Measurements from ENCODE around the gene PLA1A. TPM values are rescaled to one million over a fixed set of nuclear protein-coding genes. Genes with fewer than 3 reads are reported as not detected.

PLA1A gene
- total and polyA plus RNA-seq, 2 donors (not counting 1 experiment from before 2014, with no cell fraction given) = 0.27 to 0.28 TPM

DNA sequence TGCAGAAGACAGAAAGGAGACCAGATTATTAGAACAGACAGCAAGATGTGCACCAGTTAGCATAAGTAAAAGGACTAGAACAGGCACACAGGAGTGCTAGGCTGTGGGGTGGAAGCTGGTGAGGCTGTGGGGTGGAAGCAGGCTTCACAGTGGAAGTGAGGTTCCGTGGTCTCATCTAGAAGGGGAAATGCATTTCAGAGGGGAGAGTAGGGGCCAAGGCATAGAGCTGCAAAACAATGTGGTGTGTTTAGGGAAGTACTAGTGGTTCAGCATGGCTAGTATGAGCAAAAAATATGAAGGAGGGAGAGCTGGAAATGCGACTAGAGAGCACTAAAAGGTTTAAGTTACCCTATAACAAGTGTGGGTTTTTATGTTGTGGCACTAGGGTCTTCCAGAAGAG, 56.2 kb downstream of the PLA1A start:
- no peak for TF ChIP-seq EZH2 (IDR thresholded peaks at IDR 0.05; ENCODE audit: borderline replicate concordance, insufficient read depth, low read depth, low read length, poor library complexity, severe bottlenecking)
- TF ChIP-seq, protein P1, sequence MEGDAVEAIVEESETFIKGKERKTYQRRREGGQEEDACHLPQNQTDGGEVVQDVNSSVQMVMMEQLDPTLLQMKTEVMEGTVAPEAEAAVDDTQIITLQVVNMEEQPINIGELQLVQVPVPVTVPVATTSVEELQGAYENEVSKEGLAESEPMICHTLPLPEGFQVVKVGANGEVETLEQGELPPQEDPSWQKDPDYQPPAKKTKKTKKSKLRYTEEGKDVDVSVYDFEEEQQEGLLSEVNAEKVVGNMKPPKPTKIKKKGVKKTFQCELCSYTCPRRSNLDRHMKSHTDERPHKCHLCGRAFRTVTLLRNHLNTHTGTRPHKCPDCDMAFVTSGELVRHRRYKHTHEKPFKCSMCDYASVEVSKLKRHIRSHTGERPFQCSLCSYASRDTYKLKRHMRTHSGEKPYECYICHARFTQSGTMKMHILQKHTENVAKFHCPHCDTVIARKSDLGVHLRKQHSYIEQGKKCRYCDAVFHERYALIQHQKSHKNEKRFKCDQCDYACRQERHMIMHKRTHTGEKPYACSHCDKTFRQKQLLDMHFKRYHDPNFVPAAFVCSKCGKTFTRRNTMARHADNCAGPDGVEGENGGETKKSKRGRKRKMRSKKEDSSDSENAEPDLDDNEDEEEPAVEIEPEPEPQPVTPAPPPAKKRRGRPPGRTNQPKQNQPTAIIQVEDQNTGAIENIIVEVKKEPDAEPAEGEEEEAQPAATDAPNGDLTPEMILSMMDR (IDR thresholded peaks at IDR 0.05) = no peak
- H3K27me3 ChIP-seq (replicated peaks in 1 of 4; ENCODE audit: control extremely low read depth in 1 of 4, control insufficient read depth in 3 of 4, insufficient read depth in 4 of 4, low read length in 3 of 4) = no peaks in the 10 kb centered on the region
- CTCF ChIA-PET = no interaction called here
- POLR2A ChIA-PET = interaction anchor here (0.6 to 0.7 kb wide), 2 partner anchors 36 to 47 kb away, joined by 3 to 5 read pairs; no protein-coding TSS in a partner anchor
- Mint-ChIP-seq H3K4me1 (peaks cover 13% of the 10 kb centered on the region), H3K4me3 (no peak overlapping the region), H3K9me3 (ENCODE audit: insufficient read depth) (no peaks in the 10 kb centered on the region), H3K27me3 (no peaks in the 10 kb centered on the region), H3K27ac (no peak overlapping the region)
- no peak overlapping the region for H3K4me3 ChIP-seq (ENCODE audit: control extremely low read depth in 1 of 5, extremely low read depth in 1 of 5, insufficient read depth in 1 of 5, low read depth in 2 of 5, low read length in 4 of 5)
- 11% methylated on average over 2 of the region's 2 CpGs for WGBS (ENCODE audit: insufficient coverage)
- no peak overlapping the region for H3K27ac ChIP-seq (ENCODE audit: low read length in 2 of 2)
- H3K9ac ChIP-seq (ENCODE audit: low read length) = no peak overlapping the region
- DNase-seq (no peak), ATAC-seq (ENCODE audit: low read depth) (no peak)
- intact Hi-C loops (cut with micrococcal nuclease) = no loop called here
- H3K4me1 ChIP-seq (ENCODE audit: control insufficient read depth in 2 of 2, insufficient read depth in 2 of 2, low read length in 2 of 2) = no peaks in the 10 kb centered on the region
- no peaks in the 10 kb centered on the region for H3K9me3 ChIP-seq (ENCODE audit: control extremely low read depth in 1 of 3, control insufficient read depth in 2 of 3, insufficient read depth in 1 of 3, low read length in 2 of 3)
- H4K20me1 ChIP-seq (ENCODE audit: control insufficient read depth, insufficient read depth, low read length, poor library complexity, severe bottlenecking) = no peaks in the 10 kb centered on the region
- H2AFZ ChIP-seq (ENCODE audit: insufficient read depth, low read depth, low read length, poor library complexity, severe bottlenecking) = no peak overlapping the region
- no peaks in the 10 kb centered on the region for H3K36me3 ChIP-seq (replicated peaks in 1 of 2; ENCODE audit: control extremely low read depth in 1 of 2, control insufficient read depth in 1 of 2, extremely low read depth in 1 of 2, insufficient read depth in 2 of 2, low read length in 1 of 2)
- no peaks in the 10 kb centered on the region for H3K79me2 ChIP-seq (ENCODE audit: control insufficient read depth, insufficient read depth, low read length)
- H3K4me2 ChIP-seq (replicated peaks; ENCODE audit: low read depth, low read length, poor library complexity, severe bottlenecking) = no peak overlapping the region

DNA sequence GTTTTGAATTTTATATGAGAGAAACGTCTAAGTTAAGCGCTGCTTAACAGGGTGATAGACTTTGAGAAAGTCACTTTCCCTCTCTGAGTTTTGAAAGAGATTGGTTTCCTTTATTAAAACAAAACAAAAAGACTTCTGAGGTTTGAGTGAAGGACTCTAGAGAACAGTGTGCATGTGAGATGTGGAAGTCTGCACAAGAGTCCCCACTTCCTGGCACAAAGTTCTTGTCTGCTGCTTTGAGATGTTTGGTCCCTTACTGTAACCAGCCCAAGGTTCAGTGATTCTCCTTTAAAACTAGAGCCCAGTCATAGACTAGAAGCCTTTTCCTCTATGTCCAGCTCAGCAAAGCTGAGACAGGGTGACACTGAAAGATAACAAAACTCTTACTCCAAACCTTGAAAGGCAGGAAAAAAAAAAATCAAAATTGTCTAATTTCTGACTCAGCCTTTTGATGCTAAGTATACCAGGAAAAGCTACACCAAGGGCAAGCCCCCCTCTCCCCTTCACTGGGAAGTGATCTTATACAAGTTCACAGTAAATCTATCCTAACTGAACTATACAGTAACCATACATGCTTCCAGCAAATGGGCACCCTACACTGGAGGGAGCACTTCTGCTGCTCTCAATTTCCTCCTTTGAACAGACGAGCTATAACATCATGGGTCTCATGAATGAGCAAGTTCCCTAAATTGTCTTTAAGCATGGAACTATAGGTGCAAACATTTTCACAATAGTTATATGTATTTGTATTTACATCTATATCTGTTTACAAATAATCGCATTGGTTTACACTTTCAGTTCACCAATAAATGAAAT, 60.4 kb downstream of the PLA1A start:
- POLR2A ChIA-PET = no interaction called here
- intact Hi-C loops (cut with micrococcal nuclease) = no loop called here
- Mint-ChIP-seq H3K27me3 (no peaks in the 10 kb centered on the region), H3K9me3 (ENCODE audit: insufficient read depth) (no peaks in the 10 kb centered on the region), H3K4me3 (no peak overlapping the region), H3K4me1 (peaks cover 21% of the 10 kb centered on the region), H3K27ac (no peak overlapping the region)
- ATAC-seq (ENCODE audit: low read depth) (peak; percentile 24), DNase-seq (no peak)
- no peak overlapping the region for H3K27ac ChIP-seq (ENCODE audit: low read length in 2 of 2)
- no peak overlapping the region for H3K4me3 ChIP-seq (ENCODE audit: control extremely low read depth in 1 of 5, extremely low read depth in 1 of 5, insufficient read depth in 1 of 5, low read depth in 2 of 5, low read length in 4 of 5)
- no peaks in the 10 kb centered on the region for H3K79me2 ChIP-seq (ENCODE audit: control insufficient read depth, insufficient read depth, low read length)
- H3K27me3 ChIP-seq (replicated peaks in 1 of 4; ENCODE audit: control extremely low read depth in 1 of 4, control insufficient read depth in 3 of 4, insufficient read depth in 4 of 4, low read length in 3 of 4) = no peaks in the 10 kb centered on the region
- no CpG with 5 or more reads among the region's 4 CpGs for WGBS (ENCODE audit: insufficient coverage)
- no peak overlapping the region for H3K9ac ChIP-seq (ENCODE audit: low read length)
- H3K36me3 ChIP-seq (replicated peaks in 1 of 2; ENCODE audit: control extremely low read depth in 1 of 2, control insufficient read depth in 1 of 2, extremely low read depth in 1 of 2, insufficient read depth in 2 of 2, low read length in 1 of 2) = no peaks in the 10 kb centered on the region
- H4K20me1 ChIP-seq (ENCODE audit: control insufficient read depth, insufficient read depth, low read length, poor library complexity, severe bottlenecking) = no peaks in the 10 kb centered on the region
- H3K9me3 ChIP-seq (ENCODE audit: control extremely low read depth in 1 of 3, control insufficient read depth in 2 of 3, insufficient read depth in 1 of 3, low read length in 2 of 3) = no peaks in the 10 kb centered on the region
- peaks cover 0 to 3% of the 10 kb centered on the region in 2 donors for H3K4me1 ChIP-seq (ENCODE audit: control insufficient read depth in 2 of 2, insufficient read depth in 2 of 2, low read length in 2 of 2)
- TF ChIP-seq, protein P1 (IDR thresholded peaks at IDR 0.05) = no peak
- TF ChIP-seq EZH2 (IDR thresholded peaks at IDR 0.05; ENCODE audit: borderline replicate concordance, insufficient read depth, low read depth, low read length, poor library complexity, severe bottlenecking) = no peak
- CTCF ChIA-PET = interaction anchor here (1.4 to 1.7 kb wide), 2 partner anchors 10 to 23 kb away, joined by 3 to 6 read pairs; no protein-coding TSS in a partner anchor
- no peak overlapping the region for H2AFZ ChIP-seq (ENCODE audit: insufficient read depth, low read depth, low read length, poor library complexity, severe bottlenecking)
- no peak overlapping the region for H3K4me2 ChIP-seq (replicated peaks; ENCODE audit: low read depth, low read length, poor library complexity, severe bottlenecking)
